Coronary artery (tissue), 2 donors: ENCODE measurements around the gene STPG1.
"Not testable (repeated sequence)": the region's sequence is repeated elsewhere in the genome, so short reads cannot be mapped to it uniquely, and the experiment has no call there.

Experiments
- DNase-seq: peaks from one replicate; pipeline ENCODE4 v3.0.0-alpha.2; 2017; ENCODE audit warnings: low spot score
- H3K27ac ChIP-seq, 2 donors: fragments of 200-600 bp; sonication (generic); one replicate each; pipeline ENCODE4 v1.5.1; 2016 to 2019
- H3K4me3 ChIP-seq: fragments of 200-600 bp; sonication (generic); 2 replicates; pipeline ENCODE4 v1.5.1; 2016; ENCODE audit warnings: mild to moderate bottlenecking, moderate library complexity
- CTCF ChIP-seq: fragments of 200-600 bp; sonication (generic); IDR thresholded peaks from one replicate; pipeline ENCODE4 v1.5.1; 2019; ENCODE audit warnings: antibody characterized with exemption

Gene STPG1

GRCh38 chr1:24413350-24414163, at the start of gene STPG1:
Gene STPG1, minus strand, starts transcription at chr1:24413782. Its CDS starts 12,394 bp downstream, at chr1:24401388.
- Histone ChIP-seq H3K4me3 (peak within 1 kb of the TSS; percentile 91), H3K27ac (peak within 1 kb of the TSS; percentile 26 to 69)
- TF ChIP-seq CTCF = no peak
- peak; percentile 85 for DNase-seq

GRCh38 chr1:24462128-24462527, 48.5 kb upstream of the STPG1 start:
- not testable (repeated sequence) for H3K4me3 ChIP-seq, H3K27ac ChIP-seq, DNase-seq

- Histone ChIP-seq H3K27ac (no peak overlapping the region), H3K4me3 (no peak overlapping the region)
- DNase-seq = no peak
- no peak for TF ChIP-seq CTCF
These were observed 46.1 kb upstream of the STPG1 start for GRCh38 chr1:24459551-24460266.

GRCh38 chr1:24457866-24458265, 44.3 kb upstream of the STPG1 start:
- Histone ChIP-seq H3K4me3 (no peak overlapping the region), H3K27ac (no peak overlapping the region)
- no peak for DNase-seq
- no peak for TF ChIP-seq CTCF

GRCh38 chr1:24455272-24455671, 41.7 kb upstream of the STPG1 start:
- Histone ChIP-seq H3K4me3 (no peak overlapping the region), H3K27ac (no peak overlapping the region)
- DNase-seq = no peak
- TF ChIP-seq CTCF = no peak

- H3K27ac ChIP-seq = no peak overlapping the region
- DNase-seq = no peak
- TF ChIP-seq CTCF = no peak
These were observed 41.1 kb upstream of the STPG1 start for GRCh38 chr1:24454673-24455072.

GRCh38 chr1:24452922-24453485, 39.4 kb upstream of the STPG1 start:
- no peak overlapping the region for H3K4me3 ChIP-seq
- no peak overlapping the region for H3K27ac ChIP-seq
- no peak for TF ChIP-seq CTCF
- no peak for DNase-seq

More at GRCh38 chr1:24454673-24455072, 41.1 kb upstream of the STPG1 start:
- no peak overlapping the region for H3K4me3 ChIP-seq
